ENCODE measurements around the gene BANP. TPM values are rescaled to one million over a fixed set of nuclear protein-coding genes. Genes with fewer than 3 reads are reported as not detected.

BANP gene
- total and polyA plus RNA-seq, 2 experiments from 2014 or later: 22.8 to 23.8 TPM

GRCh38 chr16:87954361-87954760, 3.1 kb downstream of the BANP start:
- no peaks in the 10 kb centered on the region for H3K36me3 ChIP-seq (replicated peaks; ENCODE audit: insufficient read depth, low read depth)
- peak overlapping the region; percentile 99 for H3K27ac ChIP-seq
- no peak overlapping the region for H3K4me2 ChIP-seq
- no peak overlapping the region for H3K4me3 ChIP-seq
- peaks cover 3% of the 10 kb centered on the region for H4K20me1 ChIP-seq (ENCODE audit: insufficient read depth, poor library complexity, severe bottlenecking)
- 87% methylated on average over 14 of the region's 14 CpGs for WGBS (ENCODE audit: low lambda C conversion rate, missing lambda C conversion rate)
- H3K9me2 ChIP-seq (replicated peaks; ENCODE audit: insufficient read depth): no peaks in the 10 kb centered on the region
- no peaks in the 10 kb centered on the region for H3K9me3 ChIP-seq (ENCODE audit: low read depth)
- TF ChIP-seq CTCF (IDR thresholded peaks at IDR 0.05; ENCODE audit: poor library complexity): no peak
- TF ChIP-seq EZH2 (IDR thresholded peaks at IDR 0.05; ENCODE audit: borderline replicate concordance): no peak
- no peak for TF ChIP-seq EZH2phosphoT487 (IDR thresholded peaks at IDR 0.05; ENCODE audit: low read depth, severe bottlenecking, unreplicated experiment)
- no peak for DNase-seq (ENCODE audit: low spot score)
- H3K27me3 ChIP-seq: no peaks in the 10 kb centered on the region
- peaks cover 26% of the 10 kb centered on the region for H3K4me1 ChIP-seq (ENCODE audit: insufficient read depth)
- peaks cover 78% of the 10 kb centered on the region for H3K79me2 ChIP-seq
- H2AFZ ChIP-seq: no peak overlapping the region

GRCh38 chr16:87954826-87955225, 3.6 kb downstream of the BANP start:
- H3K36me3 ChIP-seq (replicated peaks; ENCODE audit: insufficient read depth, low read depth): no peaks in the 10 kb centered on the region
- no peak for TF ChIP-seq EZH2 (IDR thresholded peaks at IDR 0.05; ENCODE audit: borderline replicate concordance)
- no peak for TF ChIP-seq EZH2phosphoT487 (IDR thresholded peaks at IDR 0.05; ENCODE audit: low read depth, severe bottlenecking, unreplicated experiment)
- no peak for TF ChIP-seq CTCF (IDR thresholded peaks at IDR 0.05; ENCODE audit: poor library complexity)
- no peaks in the 10 kb centered on the region for H3K9me3 ChIP-seq (ENCODE audit: low read depth)
- WGBS (ENCODE audit: low lambda C conversion rate, missing lambda C conversion rate): 84% methylated on average over 15 of the region's 15 CpGs
- peak overlapping the region; percentile 86 for H3K27ac ChIP-seq
- no peaks in the 10 kb centered on the region for H3K27me3 ChIP-seq
- H3K9me2 ChIP-seq (replicated peaks; ENCODE audit: insufficient read depth): no peaks in the 10 kb centered on the region
- no peak overlapping the region for H3K4me3 ChIP-seq
- peaks cover 26% of the 10 kb centered on the region for H3K4me1 ChIP-seq (ENCODE audit: insufficient read depth)
- H3K79me2 ChIP-seq: peaks cover 83% of the 10 kb centered on the region
- DNase-seq (ENCODE audit: low spot score): no peak
- H3K4me2 ChIP-seq: no peak overlapping the region
- no peak overlapping the region for H2AFZ ChIP-seq
- H4K20me1 ChIP-seq (ENCODE audit: insufficient read depth, poor library complexity, severe bottlenecking): peaks cover 3% of the 10 kb centered on the region

GRCh38 chr16:87955302-87956097, 4.3 kb downstream of the BANP start:
- H4K20me1 ChIP-seq (ENCODE audit: insufficient read depth, poor library complexity, severe bottlenecking): peaks cover 3% of the 10 kb centered on the region
- WGBS (ENCODE audit: low lambda C conversion rate, missing lambda C conversion rate): 92% methylated on average over 18 of the region's 18 CpGs
- H3K79me2 ChIP-seq: peaks cover 89% of the 10 kb centered on the region
- peaks cover 26% of the 10 kb centered on the region for H3K4me1 ChIP-seq (ENCODE audit: insufficient read depth)
- H3K27ac ChIP-seq: peak overlapping the region; percentile 86
- no peak for DNase-seq (ENCODE audit: low spot score)
- no peaks in the 10 kb centered on the region for H3K9me3 ChIP-seq (ENCODE audit: low read depth)
- H3K36me3 ChIP-seq (replicated peaks; ENCODE audit: insufficient read depth, low read depth): no peaks in the 10 kb centered on the region
- TF ChIP-seq EZH2 (IDR thresholded peaks at IDR 0.05; ENCODE audit: borderline replicate concordance): no peak
- no peak for TF ChIP-seq CTCF (IDR thresholded peaks at IDR 0.05; ENCODE audit: poor library complexity)
- TF ChIP-seq EZH2phosphoT487 (IDR thresholded peaks at IDR 0.05; ENCODE audit: low read depth, severe bottlenecking, unreplicated experiment): no peak
- H3K4me2 ChIP-seq: peak overlapping the region; percentile 69
- H3K27me3 ChIP-seq: no peaks in the 10 kb centered on the region
- H3K9me2 ChIP-seq (replicated peaks; ENCODE audit: insufficient read depth): no peaks in the 10 kb centered on the region
- H2AFZ ChIP-seq: no peak overlapping the region
- H3K4me3 ChIP-seq: no peak overlapping the region
